ENCODE data around the gene RAP1GAP.

RAP1GAP gene

GRCh38 chr1:21661886-21662285 lies 7.3 kb downstream of the RAP1GAP start:
- DNase-seq, result no peak

- no peak for DNase-seq
Observed at GRCh38 chr1:21659924-21660326, 9.2 kb downstream of the RAP1GAP start.

- DNase-seq, result peak; percentile 55
Observed at GRCh38 chr1:21659099-21659923, 9.8 kb downstream of the RAP1GAP start.

GRCh38 chr1:21657456-21658190 lies 11.5 kb downstream of the RAP1GAP start:
- DNase-seq, result no peak

GRCh38 chr1:21655748-21656147 lies 13.4 kb downstream of the RAP1GAP start:
- DNase-seq, result no peak

- DNase-seq, result no peak
Observed at GRCh38 chr1:21655259-21655658, 13.9 kb downstream of the RAP1GAP start.

GRCh38 chr1:21654209-21654608 lies 14.9 kb downstream of the RAP1GAP start:
- no peak for DNase-seq

- DNase-seq, result no peak
Observed at GRCh38 chr1:21653744-21654100, 15.4 kb downstream of the RAP1GAP start.

GRCh38 chr1:21652937-21653743 lies 16.0 kb downstream of the RAP1GAP start:
- no peak for DNase-seq

GRCh38 chr1:21652101-21652936 lies 16.8 kb downstream of the RAP1GAP start:
- no peak for DNase-seq

- no peak for DNase-seq
Observed at GRCh38 chr1:21651214-21652042, 17.7 kb downstream of the RAP1GAP start.

- DNase-seq, result no peak
Observed at GRCh38 chr1:21650400-21650799, 18.8 kb downstream of the RAP1GAP start.

GRCh38 chr1:21649315-21649714 lies 19.8 kb downstream of the RAP1GAP start:
- DNase-seq, result no peak

GRCh38 chr1:21648791-21649190 lies 20.4 kb downstream of the RAP1GAP start:
- DNase-seq, result no peak

GRCh38 chr1:21648352-21648730 lies 20.8 kb downstream of the RAP1GAP start:
- no peak for DNase-seq

- no peak for DNase-seq
Observed at GRCh38 chr1:21647431-21648351, 21.5 kb downstream of the RAP1GAP start.

- no peak for DNase-seq
Observed at GRCh38 chr1:21645550-21645949, 23.6 kb downstream of the RAP1GAP start.

GRCh38 chr1:21644906-21645305 lies 24.3 kb downstream of the RAP1GAP start:
- DNase-seq, result no peak

- no peak for DNase-seq
Observed at GRCh38 chr1:21644348-21644747, 24.8 kb downstream of the RAP1GAP start.

- no peak for DNase-seq
Observed at GRCh38 chr1:21643624-21644023, 25.5 kb downstream of the RAP1GAP start.
